ENCODE measurements around the gene KRT86.

The KRT86 gene

GRCh38 chr12:52336641-52337040 lies 62.2 kb downstream of the KRT86 start:
- H3K4me3 ChIP-seq (ENCODE audit: low read depth, low read length) = no peak overlapping the region
- no peaks in the 10 kb centered on the region for H3K36me3 ChIP-seq
- H3K27me3 ChIP-seq = peaks cover 16% of the 10 kb centered on the region
- DNase-seq = no peak
- no peaks in the 10 kb centered on the region; the same call in none of the 2 replicates for H3K4me1 ChIP-seq
- TF ChIP-seq CTCF (IDR thresholded peaks at IDR 0.05; ENCODE audit: low read depth, low read length) = no peak
- no peaks in the 10 kb centered on the region for H3K9me3 ChIP-seq

GRCh38 chr12:52337054-52337453 lies 62.6 kb downstream of the KRT86 start:
- DNase-seq = no peak

DNA sequence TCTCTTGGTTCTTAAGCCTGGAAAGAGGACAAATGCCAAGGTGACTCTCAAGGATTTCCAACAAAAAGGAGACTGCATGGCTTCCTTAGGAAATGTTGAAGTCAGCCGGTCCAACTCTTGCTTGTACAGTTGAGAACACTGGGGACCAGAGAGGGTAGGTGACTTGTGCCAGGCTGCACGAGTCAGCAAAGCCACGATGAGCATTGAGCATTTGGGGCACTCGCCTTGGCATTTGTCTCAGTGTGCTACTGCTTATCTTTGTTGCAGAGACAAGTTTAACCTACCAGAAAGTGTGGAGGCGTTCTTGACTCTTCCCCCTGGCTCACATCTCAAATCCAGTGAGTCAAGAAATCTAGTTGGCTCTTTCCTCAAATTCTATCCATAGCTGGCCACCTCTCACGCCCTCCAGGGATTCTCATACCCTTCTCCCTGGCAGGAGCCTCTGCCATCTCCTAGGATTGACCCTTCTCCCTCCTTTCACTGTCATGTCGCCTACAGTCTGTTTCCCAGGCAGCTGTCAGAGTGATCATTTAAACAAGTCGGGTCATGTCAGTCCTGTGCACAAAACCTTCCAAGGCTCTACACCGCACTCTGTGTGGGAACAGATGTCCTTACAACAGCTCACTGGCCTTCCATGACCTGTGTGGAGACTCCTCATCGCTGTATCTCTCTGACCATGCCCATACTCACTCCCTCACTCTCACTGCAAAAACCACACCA lies 64.0 kb downstream of the KRT86 start:
- no peak for TF ChIP-seq CTCF (IDR thresholded peaks at IDR 0.05; ENCODE audit: low read depth, low read length)
- peaks cover 16% of the 10 kb centered on the region for H3K27me3 ChIP-seq
- H3K4me1 ChIP-seq = no peaks in the 10 kb centered on the region; the same call in none of the 2 replicates
- no peaks in the 10 kb centered on the region for H3K36me3 ChIP-seq
- H3K4me3 ChIP-seq (ENCODE audit: low read depth, low read length) = no peak overlapping the region
- no peaks in the 10 kb centered on the region; the same call in 1 of the 2 replicates for H3K9me3 ChIP-seq
- no peak for DNase-seq

More at GRCh38 chr12:52337054-52337453, 62.6 kb downstream of the KRT86 start:
- TF ChIP-seq CTCF (IDR thresholded peaks at IDR 0.05; ENCODE audit: low read depth, low read length) = no peak
- H3K4me3 ChIP-seq (ENCODE audit: low read depth, low read length) = no peak overlapping the region
- no peaks in the 10 kb centered on the region; the same call in none of the 2 replicates for H3K4me1 ChIP-seq
- no peaks in the 10 kb centered on the region for H3K9me3 ChIP-seq
- no peaks in the 10 kb centered on the region for H3K36me3 ChIP-seq
- H3K27me3 ChIP-seq = peaks cover 16% of the 10 kb centered on the region

GRCh38 chr12:52341066-52341580 lies 66.7 kb downstream of the KRT86 start:
- no peak overlapping the region for H3K4me3 ChIP-seq (ENCODE audit: low read depth, low read length)
- no peaks in the 10 kb centered on the region; the same call in 1 of the 2 replicates for H3K9me3 ChIP-seq
- DNase-seq = no peak
- TF ChIP-seq CTCF (IDR thresholded peaks at IDR 0.05; ENCODE audit: low read depth, low read length) = no peak
- no peaks in the 10 kb centered on the region for H3K4me1 ChIP-seq
- no peaks in the 10 kb centered on the region for H3K36me3 ChIP-seq
- H3K27me3 ChIP-seq = peaks cover 16% of the 10 kb centered on the region

DNA sequence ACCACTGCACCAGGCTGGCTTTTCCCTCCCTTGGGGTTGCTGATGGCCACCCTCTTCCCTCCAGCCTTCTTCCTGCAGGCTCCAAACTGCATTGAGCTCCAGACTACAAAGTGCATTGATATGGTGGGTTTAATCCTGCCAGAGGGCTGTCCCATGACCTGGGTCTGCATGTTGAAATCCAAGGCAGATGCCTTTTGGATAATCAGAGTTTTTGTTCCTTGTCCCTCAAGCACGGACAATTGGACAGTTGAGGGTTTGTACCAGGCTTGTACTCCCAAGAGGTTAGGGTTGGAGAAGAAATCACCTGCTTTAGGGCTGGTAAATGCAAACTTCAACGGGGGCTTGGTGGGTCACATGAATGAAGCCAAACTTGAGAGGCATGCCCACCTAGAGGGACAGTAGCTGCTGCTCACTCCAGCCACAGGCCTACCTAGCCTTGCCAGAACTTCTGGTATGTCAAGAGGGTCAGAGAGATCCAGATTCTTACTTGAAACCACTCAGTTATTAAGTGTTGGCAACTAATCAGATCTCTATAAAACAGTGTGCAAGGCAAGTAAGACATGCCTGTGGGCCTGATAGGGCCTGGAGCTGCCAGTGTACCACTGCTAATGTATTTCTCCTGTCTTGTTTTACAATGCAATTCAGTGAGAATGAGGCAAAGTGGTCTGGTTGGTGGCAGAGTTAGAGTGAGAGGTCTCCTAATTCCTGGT lies 68.5 kb downstream of the KRT86 start:
- no peaks in the 10 kb centered on the region for H3K36me3 ChIP-seq
- H3K4me3 ChIP-seq (ENCODE audit: low read depth, low read length) = no peak overlapping the region
- no peaks in the 10 kb centered on the region for H3K4me1 ChIP-seq
- no peaks in the 10 kb centered on the region; the same call in 1 of the 2 replicates for H3K9me3 ChIP-seq
- H3K27me3 ChIP-seq = peaks cover 12% of the 10 kb centered on the region
- no peak for TF ChIP-seq CTCF (IDR thresholded peaks at IDR 0.05; ENCODE audit: low read depth, low read length)
- DNase-seq = no peak
